ENCODE data around the gene KIN. TPM values are rescaled to one million over a fixed set of nuclear protein-coding genes. Genes with fewer than 3 reads are reported as not detected.

Gene KIN
- total and polyA plus RNA-seq, 8 donors: 2.7 to 8.8 (median 4.6) TPM

- H3K27ac ChIP-seq: no peak overlapping the region
- H3K9me3 ChIP-seq: no peaks in the 10 kb centered on the region
- peaks cover 7 to 15% (median 12%) of the 10 kb centered on the region in 3 donors for H3K4me1 ChIP-seq
- ATAC-seq (no peak), DNase-seq (no peak), FAIRE-seq (no peak)
- no peaks in the 10 kb centered on the region for H3K27me3 ChIP-seq
- TF ChIP-seq, protein P1, sequence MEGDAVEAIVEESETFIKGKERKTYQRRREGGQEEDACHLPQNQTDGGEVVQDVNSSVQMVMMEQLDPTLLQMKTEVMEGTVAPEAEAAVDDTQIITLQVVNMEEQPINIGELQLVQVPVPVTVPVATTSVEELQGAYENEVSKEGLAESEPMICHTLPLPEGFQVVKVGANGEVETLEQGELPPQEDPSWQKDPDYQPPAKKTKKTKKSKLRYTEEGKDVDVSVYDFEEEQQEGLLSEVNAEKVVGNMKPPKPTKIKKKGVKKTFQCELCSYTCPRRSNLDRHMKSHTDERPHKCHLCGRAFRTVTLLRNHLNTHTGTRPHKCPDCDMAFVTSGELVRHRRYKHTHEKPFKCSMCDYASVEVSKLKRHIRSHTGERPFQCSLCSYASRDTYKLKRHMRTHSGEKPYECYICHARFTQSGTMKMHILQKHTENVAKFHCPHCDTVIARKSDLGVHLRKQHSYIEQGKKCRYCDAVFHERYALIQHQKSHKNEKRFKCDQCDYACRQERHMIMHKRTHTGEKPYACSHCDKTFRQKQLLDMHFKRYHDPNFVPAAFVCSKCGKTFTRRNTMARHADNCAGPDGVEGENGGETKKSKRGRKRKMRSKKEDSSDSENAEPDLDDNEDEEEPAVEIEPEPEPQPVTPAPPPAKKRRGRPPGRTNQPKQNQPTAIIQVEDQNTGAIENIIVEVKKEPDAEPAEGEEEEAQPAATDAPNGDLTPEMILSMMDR (IDR thresholded peaks at IDR 0.05): no peak
- H3K36me3 ChIP-seq: peaks cover 0 to 20% (median 0%) of the 10 kb centered on the region in 3 donors
- WGBS, 2 donors: 92 to 100% methylated on average over 2 of the region's 2 CpGs
- H3K4me3 ChIP-seq: no peak overlapping the region
- intact Hi-C loops (cut with DNase I): no loop called here
These were observed 11.0 kb downstream of the KIN start for GRCh38 chr10:7776777-7777176.

DNA sequence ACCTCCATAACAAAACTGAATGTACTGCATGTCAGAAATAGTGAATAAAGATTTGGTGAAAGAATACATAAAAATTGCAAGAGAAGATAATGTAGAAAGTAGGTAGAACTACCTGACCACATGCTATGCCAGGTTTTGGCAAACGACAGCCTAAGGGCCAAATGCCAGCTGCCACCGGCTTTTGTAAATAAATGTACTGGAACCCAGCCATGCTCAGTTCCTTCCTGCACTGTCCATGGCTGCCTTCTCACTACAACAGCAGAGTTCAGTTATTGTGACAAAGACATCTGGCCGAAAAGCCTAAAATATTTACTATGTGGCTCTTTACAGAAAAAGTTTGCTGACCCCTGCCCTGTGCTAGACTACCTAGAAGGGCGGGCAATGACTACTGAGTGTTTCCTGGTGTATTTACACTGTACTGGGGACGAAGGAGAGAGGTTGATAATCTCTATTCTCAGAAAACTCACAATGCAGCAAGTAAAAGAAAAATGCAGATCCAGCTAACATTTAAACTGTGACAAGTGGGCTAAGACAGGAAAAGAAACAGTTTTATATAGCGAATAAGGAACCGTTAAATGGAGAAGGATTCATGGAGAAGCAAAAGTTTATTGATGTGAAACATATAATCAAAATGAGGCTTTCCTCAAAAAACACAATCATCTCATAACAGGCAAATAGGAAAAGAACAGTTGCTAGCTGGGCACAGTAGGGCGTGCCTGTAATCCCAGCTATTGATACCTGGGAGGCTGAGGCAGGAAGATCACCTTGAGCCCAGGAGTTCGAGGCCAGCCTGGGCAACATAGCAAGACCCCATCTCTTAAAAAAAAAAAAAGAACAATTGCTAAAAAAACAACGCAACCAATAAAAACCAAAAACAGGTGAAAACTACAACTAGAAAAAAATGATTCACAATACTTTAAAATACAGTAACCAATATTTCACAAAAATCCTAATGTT is 13.7 kb downstream of the KIN start:
- Histone ChIP-seq H3K27me3 (no peaks in the 10 kb centered on the region), H3K4me1 (peaks cover 7 to 15% (median 12%) of the 10 kb centered on the region in 3 donors), H3K4me3 (peak overlapping the region in 1 of 4 donors; percentile 17), H3K36me3 (peaks cover 0 to 16% (median 4%) of the 10 kb centered on the region in 3 donors), H3K27ac (peak overlapping the region in 2 of 4 donors; percentile 63 to 72), H3K9me3 (no peaks in the 10 kb centered on the region)
- ATAC-seq (peak; percentile 93 to 99 (median 98)), FAIRE-seq (no peak), DNase-seq (peak; percentile 82 to 91 (median 87))
- intact Hi-C loops (cut with DNase I): no loop called here
- WGBS, 2 donors: 31 to 36% methylated on average over 10 of the region's 10 CpGs
- TF ChIP-seq, protein P1 (IDR thresholded peaks at IDR 0.05): no peak

DNA sequence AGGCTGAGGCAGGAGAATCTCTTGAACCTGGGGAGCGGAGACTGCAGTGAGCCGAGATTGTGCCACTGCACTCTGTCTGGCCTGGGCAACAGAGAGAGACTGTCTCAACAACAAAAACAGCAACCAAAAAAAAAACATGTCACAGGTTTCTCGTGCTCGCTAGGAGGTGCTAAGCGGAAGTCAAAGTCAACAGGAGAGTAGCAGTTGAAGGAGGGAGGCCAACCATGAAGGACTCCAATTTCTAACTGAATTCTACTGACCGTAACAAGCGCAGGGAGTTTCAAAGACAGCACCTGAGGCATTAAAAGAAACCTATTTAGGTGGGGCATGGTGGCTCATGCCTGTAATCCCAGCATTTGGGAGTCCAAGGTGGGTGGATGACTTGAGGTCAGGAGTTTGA is 19.4 kb downstream of the KIN start:
- no peak for ATAC-seq
- TF ChIP-seq, protein P1 (IDR thresholded peaks at IDR 0.05): no peak
- 92 to 94% methylated on average over 7 of the region's 7 CpGs for WGBS, 2 donors
- Histone ChIP-seq H3K27ac (no peak overlapping the region), H3K4me3 (no peak overlapping the region), H3K9me3 (no peaks in the 10 kb centered on the region), H3K27me3 (no peaks in the 10 kb centered on the region), H3K36me3 (peaks cover 0 to 51% (median 19%) of the 10 kb centered on the region in 3 donors), H3K4me1 (peaks cover 4 to 5% (median 4%) of the 10 kb centered on the region in 3 donors)
- DNase-seq: no peak
- intact Hi-C loops (cut with DNase I): no loop called here
- FAIRE-seq: no peak

GRCh38 chr10:7767209-7767608 is 20.6 kb downstream of the KIN start:
- no peak for ATAC-seq
- Histone ChIP-seq H3K4me3 (no peak overlapping the region), H3K27me3 (no peaks in the 10 kb centered on the region), H3K27ac (no peak overlapping the region), H3K4me1 (no peaks in the 10 kb centered on the region), H3K36me3 (peaks cover 0 to 63% (median 22%) of the 10 kb centered on the region in 3 donors), H3K9me3 (no peaks in the 10 kb centered on the region)
- intact Hi-C loops (cut with DNase I): no loop called here
- DNase-seq: no peak
- FAIRE-seq: no peak
- TF ChIP-seq, protein P1 (IDR thresholded peaks at IDR 0.05): no peak
- WGBS, 2 donors: 93 to 94% methylated on average over 10 of the region's 10 CpGs

GRCh38 chr10:7766241-7766640 is 21.6 kb downstream of the KIN start:
- Histone ChIP-seq H3K36me3 (peaks cover 0 to 66% (median 27%) of the 10 kb centered on the region in 3 donors), H3K4me1 (no peaks in the 10 kb centered on the region), H3K9me3 (no peaks in the 10 kb centered on the region), H3K4me3 (no peak overlapping the region), H3K27ac (no peak overlapping the region), H3K27me3 (no peaks in the 10 kb centered on the region)
- WGBS, 2 donors: 87% methylated on average over 3 of the region's 3 CpGs
- FAIRE-seq (no peak), ATAC-seq (no peak), DNase-seq (no peak)
- intact Hi-C loops (cut with DNase I): no loop called here
- TF ChIP-seq, protein P1 (IDR thresholded peaks at IDR 0.05): no peak

Data from pancreas (tissue), 10 donors.